ENCODE measurements around the gene IFNA17. TPM values are rescaled to one million over a fixed set of nuclear protein-coding genes. Genes with fewer than 3 reads are reported as not detected.
A peak's percentile ranks its signal among the peaks of the same experiment; 100 is the strongest.

IFNA17 gene
- not detected for total RNA-seq
- not detected for polyA plus RNA-seq
- long read RNA-seq, donor 1 = 0 reads
- long read RNA-seq, donor 2 = 0 reads
- long read RNA-seq, donor 3 = 0 reads
- long read RNA-seq, donor 4 = 0 reads

DNA sequence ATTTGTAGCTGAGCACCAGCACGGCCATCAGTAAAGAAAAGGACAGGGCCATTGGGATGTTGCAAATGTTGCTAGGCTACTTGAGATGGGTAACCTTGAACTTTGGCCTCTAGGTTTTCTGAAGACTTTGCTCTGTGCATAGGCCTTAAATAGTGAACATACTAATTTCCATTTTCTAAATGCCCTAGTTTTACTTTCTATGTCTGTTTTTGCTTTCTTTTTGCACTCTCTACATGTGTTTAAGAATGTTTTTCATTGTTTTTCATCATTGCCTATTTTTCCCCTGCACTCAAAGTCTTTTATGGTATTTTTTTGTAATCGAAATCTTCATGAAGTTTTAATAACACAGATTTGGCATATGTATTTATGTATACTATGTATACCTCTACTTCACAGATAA is at the start of gene IFNA17:
Gene IFNA17, minus strand, starts transcription at position 101 of the 400 bp plus-strand sequence. Its CDS starts 49 bp downstream, at position 52.
- ATAC-seq = no peak
- H3K4me3 ChIP-seq (ENCODE audit: low read length) = no peak within 1 kb of the TSS
- 80% methylated on average over 2 of the region's 2 CpGs for WGBS
- no peaks in the 10 kb centered on the region for H3K27me3 ChIP-seq (ENCODE audit: control insufficient read depth, insufficient read depth)
- H3K4me1 ChIP-seq (ENCODE audit: control insufficient read depth, insufficient read depth, low read length) = no peaks in the 10 kb centered on the region
- H3K27ac ChIP-seq (ENCODE audit: low read length) = no peak within 1 kb of the TSS
- no peak for DNase-seq
- no peaks in the 10 kb centered on the region for H3K9me3 ChIP-seq (ENCODE audit: control insufficient read depth, low read length)
- intact Hi-C loops (cut with DNase I) = no loop called here

DNA sequence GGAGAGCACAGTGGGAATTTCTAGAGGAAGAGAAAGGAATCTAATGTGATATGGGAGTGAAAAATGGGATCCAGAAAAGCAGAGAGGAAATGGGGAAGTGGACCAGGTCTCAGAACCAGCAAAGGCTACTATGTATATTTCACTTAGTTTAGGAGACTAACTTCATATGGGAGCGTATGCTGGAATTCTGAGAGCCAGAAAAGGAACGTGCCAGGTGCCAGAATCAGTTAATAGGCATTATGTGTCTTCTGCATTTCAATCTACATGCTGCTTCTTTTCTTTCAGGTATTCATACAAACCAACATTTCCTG is 40.3 kb upstream of the IFNA17 start:
- DNase-seq = no peak
- no peak for ATAC-seq
- Histone ChIP-seq H3K9me3 (ENCODE audit: control insufficient read depth, low read length) (no peaks in the 10 kb centered on the region), H3K4me1 (ENCODE audit: control insufficient read depth, insufficient read depth, low read length) (no peaks in the 10 kb centered on the region), H3K27me3 (ENCODE audit: control insufficient read depth, insufficient read depth) (no peaks in the 10 kb centered on the region), H3K4me3 (ENCODE audit: low read length) (no peak overlapping the region), H3K27ac (ENCODE audit: low read length) (no peak overlapping the region)
- intact Hi-C loops (cut with DNase I) = no loop called here
- WGBS = 51% methylated on average over 2 of the region's 2 CpGs

DNA sequence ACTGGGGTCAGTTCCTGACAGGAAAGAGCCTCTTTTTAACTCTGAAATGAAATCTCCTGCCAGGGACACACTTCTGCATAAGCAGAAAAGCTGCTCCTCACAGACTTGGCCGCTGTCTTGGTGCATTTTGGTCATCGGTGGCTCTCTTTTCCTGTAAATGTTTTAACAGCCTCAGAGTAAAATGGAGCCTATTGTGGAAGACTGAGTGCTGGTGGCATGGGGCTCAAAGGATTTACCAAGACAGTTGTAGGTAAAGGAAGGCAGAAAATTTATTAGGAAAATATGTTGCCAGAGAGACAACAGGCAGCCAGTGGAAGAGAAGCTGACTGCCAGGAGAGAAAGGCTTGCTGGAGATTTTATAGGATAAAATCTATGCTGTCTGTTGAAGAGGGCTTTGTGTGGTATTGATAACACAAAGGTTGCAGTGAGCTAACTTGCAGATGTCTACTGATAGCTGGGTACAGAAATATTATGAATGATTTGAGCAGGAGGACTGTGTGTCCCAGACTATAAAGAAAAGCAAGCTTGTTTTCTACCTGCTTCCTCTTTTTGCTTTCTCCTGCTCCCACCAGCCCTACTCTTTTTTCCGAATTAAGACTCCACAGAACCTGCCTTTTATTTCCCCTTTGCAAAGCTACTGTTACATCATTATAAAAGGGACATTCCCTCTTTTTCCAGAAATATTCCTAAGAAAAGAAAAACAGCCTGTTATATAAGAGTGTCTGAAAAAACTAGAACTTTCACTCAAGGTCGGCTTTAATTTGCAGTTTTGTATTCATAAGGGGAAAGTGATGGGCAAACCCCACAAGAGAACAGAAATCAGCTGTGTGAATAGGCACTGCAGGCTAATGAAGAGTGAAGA is 39.7 kb upstream of the IFNA17 start:
- Histone ChIP-seq H3K4me1 (ENCODE audit: control insufficient read depth, insufficient read depth, low read length) (no peaks in the 10 kb centered on the region), H3K4me3 (ENCODE audit: low read length) (no peak overlapping the region), H3K27ac (ENCODE audit: low read length) (no peak overlapping the region), H3K9me3 (ENCODE audit: control insufficient read depth, low read length) (no peaks in the 10 kb centered on the region), H3K27me3 (ENCODE audit: control insufficient read depth, insufficient read depth) (no peaks in the 10 kb centered on the region)
- ATAC-seq (no peak), DNase-seq (no peak)
- WGBS = 47% methylated on average over 4 of the region's 4 CpGs
- intact Hi-C loops (cut with DNase I) = no loop called here

DNA sequence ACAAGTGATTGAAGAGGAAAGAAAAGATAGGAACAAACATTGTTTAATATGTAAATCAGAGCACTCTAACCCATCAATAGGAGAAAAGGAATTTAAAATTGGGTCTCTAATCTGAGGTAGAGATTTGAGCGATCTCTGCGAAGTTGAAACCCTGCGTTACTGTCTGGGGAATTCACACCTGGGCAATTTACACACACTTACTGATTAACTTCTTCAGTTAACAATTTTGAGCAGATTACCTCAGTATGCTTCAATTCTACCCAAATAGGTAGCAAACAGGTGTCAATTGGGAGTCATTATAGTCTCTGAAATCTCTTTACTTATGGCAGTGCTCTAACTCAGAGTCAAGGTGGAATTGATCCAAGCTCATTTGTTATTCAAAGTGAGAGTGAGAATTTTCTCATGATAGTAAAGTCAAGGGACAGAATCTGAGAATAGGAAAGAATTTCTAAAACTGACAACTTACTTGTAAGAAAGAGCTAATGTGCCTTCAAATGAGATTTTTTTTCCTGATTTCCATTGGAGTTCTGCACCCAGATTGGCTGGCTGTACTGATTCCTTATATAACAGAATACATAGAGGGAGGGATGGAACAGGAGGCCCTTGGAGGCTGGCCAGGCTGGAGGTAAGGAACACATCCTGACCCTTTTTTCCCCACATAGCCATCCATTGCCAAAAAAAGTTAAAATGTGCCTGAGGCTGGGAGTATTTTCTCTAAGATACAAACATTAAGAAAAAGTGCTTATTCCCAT is 38.9 kb upstream of the IFNA17 start:
- no peak for ATAC-seq
- intact Hi-C loops (cut with DNase I) = no loop called here
- 29% methylated on average over 3 of the region's 3 CpGs for WGBS
- Histone ChIP-seq H3K4me1 (ENCODE audit: control insufficient read depth, insufficient read depth, low read length) (no peaks in the 10 kb centered on the region), H3K9me3 (ENCODE audit: control insufficient read depth, low read length) (no peaks in the 10 kb centered on the region), H3K27me3 (ENCODE audit: control insufficient read depth, insufficient read depth) (no peaks in the 10 kb centered on the region), H3K4me3 (ENCODE audit: low read length) (no peak overlapping the region), H3K27ac (ENCODE audit: low read length) (no peak overlapping the region)
- peak in 2 of 3 donors; percentile 11 to 40 for DNase-seq

DNA sequence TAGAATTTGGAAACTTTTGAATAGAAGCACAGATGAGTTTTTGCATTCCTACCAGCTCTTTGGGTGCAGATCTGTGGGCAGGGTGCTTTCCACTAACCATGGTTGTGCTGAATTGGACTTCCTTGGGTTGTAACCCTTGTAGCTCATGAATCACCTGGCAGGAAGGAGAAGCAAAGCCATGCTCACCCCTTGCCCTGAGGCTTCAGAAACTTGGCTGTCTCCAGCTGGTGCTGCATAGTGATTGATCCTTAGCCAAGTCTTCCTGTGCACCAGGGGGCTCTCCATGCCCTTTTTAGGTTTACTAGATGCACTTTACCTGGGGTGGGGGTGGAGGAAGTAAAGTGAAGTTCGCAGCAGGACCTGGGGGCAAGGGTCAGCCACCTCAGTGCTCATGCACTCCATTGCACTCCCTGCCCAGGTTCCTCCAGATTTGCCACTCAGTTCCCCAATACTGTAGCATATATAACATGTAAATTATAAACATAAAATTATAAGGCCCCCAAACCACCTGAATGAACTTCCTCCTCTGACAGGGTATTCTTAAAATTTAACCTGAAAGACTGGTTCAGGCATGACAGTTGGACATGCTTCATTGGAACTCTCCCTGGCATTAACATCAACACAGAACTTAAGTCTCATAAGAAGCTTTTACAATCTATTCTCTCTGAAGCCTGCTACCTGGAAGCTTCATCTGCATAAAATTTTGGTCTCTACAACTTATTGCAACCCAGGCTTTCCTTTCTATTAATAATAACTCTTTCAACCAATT is 37.6 kb upstream of the IFNA17 start:
- no peaks in the 10 kb centered on the region for H3K27me3 ChIP-seq (ENCODE audit: control insufficient read depth, insufficient read depth)
- H3K9me3 ChIP-seq (ENCODE audit: control insufficient read depth, low read length) = no peaks in the 10 kb centered on the region
- no peak for ATAC-seq
- intact Hi-C loops (cut with DNase I) = no loop called here
- WGBS = 33% methylated on average over 1 of the region's 1 CpG
- no peaks in the 10 kb centered on the region for H3K4me1 ChIP-seq (ENCODE audit: control insufficient read depth, insufficient read depth, low read length)
- no peak for DNase-seq
- H3K27ac ChIP-seq (ENCODE audit: low read length) = no peak overlapping the region
- no peak overlapping the region for H3K4me3 ChIP-seq (ENCODE audit: low read length)

DNA sequence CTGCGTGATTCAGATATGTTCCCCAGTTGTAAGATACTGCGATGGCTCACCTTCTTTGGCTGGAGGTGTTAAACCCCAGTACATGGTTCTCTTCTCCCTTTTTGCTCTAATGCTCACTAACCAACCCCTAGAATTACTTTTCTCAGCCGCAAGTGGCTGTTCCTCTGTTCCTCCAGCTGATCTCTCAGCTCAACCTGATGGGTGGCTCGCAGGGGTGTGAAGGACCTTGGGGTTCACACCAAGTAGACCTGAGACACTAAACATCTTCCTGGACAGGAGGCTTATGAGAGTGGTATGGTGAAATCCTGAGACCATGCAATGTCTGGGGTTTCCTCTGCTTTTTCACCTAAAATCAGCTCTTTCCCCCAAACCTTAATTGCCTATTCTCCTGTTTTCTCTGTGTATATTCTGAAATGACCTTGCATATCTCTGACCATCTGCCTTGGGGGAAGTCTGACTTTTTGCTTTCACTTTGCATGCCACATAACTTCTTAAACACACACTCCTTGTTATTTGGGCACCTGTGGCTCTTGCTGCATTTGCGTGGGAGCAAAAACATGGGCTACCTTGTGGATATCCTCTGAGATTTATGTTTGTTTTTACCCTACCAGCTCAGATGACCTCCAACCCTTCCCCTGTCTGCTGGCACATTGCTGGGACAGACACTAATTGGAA is 27.7 kb upstream of the IFNA17 start:
- ATAC-seq = no peak
- no peaks in the 10 kb centered on the region for H3K27me3 ChIP-seq (ENCODE audit: control insufficient read depth, insufficient read depth)
- H3K27ac ChIP-seq (ENCODE audit: low read length) = no peak overlapping the region
- H3K4me1 ChIP-seq (ENCODE audit: control insufficient read depth, insufficient read depth, low read length) = no peaks in the 10 kb centered on the region
- WGBS = 87% methylated on average over 5 of the region's 5 CpGs
- intact Hi-C loops (cut with DNase I) = no loop called here
- DNase-seq = no peak
- H3K4me3 ChIP-seq (ENCODE audit: low read length) = no peak overlapping the region
- no peaks in the 10 kb centered on the region for H3K9me3 ChIP-seq (ENCODE audit: control insufficient read depth, low read length)

DNA sequence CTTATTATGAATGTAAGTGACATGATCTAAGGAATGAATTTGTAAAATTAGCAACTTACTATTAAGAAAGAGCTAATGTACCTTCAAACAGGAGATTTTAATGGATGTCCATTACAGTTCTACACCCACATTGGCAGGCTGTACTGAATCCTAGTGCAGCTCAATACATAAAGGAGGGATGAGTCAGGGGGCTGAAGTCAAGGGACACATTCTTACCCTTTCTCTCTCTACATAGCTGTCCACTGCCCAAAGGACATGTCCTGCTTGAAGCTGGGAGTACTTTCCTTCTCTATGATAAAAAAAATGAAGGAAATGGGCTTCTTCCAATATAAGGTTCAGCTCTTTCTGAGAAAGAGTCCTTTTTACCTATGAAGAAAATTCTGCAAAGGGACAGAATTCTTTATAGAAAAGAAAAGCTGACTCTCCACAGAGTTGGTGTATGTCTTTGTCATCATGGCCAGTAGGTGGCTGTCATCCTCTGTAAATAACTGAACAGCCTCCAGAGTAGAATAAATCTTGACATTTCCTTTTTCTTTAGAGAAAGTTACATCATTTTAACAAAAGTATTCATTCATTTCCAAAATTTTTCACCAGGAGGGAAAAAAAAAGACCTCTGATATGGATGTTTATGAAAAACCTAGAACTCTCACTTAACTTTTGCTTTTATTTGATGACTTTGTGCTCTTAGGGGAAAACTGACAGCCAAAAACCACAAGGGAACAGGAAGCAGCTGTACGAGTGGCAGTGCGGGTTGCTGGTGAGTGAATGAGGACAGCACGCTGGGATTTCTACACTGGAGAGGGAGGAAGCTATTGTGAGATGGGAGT is 24.9 kb upstream of the IFNA17 start:
- peak; percentile 40 to 58 (median 55) for DNase-seq
- Histone ChIP-seq H3K9me3 (ENCODE audit: control insufficient read depth, low read length) (no peaks in the 10 kb centered on the region), H3K27me3 (ENCODE audit: control insufficient read depth, insufficient read depth) (no peaks in the 10 kb centered on the region), H3K27ac (ENCODE audit: low read length) (no peak overlapping the region), H3K4me1 (ENCODE audit: control insufficient read depth, insufficient read depth, low read length) (no peaks in the 10 kb centered on the region), H3K4me3 (ENCODE audit: low read length) (no peak overlapping the region)
- intact Hi-C loops (cut with DNase I) = no loop called here
- WGBS = 0% methylated on average over 3 of the region's 3 CpGs
- ATAC-seq = peak; percentile 80 to 93

DNA sequence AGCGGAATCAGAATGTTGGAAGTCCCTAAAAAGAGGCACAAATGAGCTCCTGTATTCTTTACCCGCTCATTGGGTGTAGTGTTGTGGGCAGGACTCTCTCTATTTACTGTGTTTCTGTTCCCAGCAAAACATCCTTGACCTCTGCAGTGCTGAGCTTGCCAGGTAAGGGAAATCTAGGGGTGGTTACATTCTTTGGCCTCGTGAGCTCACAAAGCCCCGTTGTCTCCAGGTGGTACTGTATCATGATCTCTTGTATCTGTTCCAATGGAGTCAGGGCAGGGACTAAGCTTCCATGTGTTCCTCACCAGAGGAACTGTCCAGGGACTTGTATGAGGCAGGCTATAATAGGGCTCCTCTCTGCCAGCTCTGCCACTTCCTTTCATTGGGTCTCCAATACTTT is 23.6 kb upstream of the IFNA17 start:
- WGBS = 68% methylated on average over 4 of the region's 4 CpGs
- H3K4me3 ChIP-seq (ENCODE audit: low read length) = no peak overlapping the region
- no peak for ATAC-seq
- H3K4me1 ChIP-seq (ENCODE audit: control insufficient read depth, insufficient read depth, low read length) = no peaks in the 10 kb centered on the region
- no peaks in the 10 kb centered on the region for H3K9me3 ChIP-seq (ENCODE audit: control insufficient read depth, low read length)
- H3K27ac ChIP-seq (ENCODE audit: low read length) = no peak overlapping the region
- no peak for DNase-seq
- no peaks in the 10 kb centered on the region for H3K27me3 ChIP-seq (ENCODE audit: control insufficient read depth, insufficient read depth)
- intact Hi-C loops (cut with DNase I) = no loop called here

DNA sequence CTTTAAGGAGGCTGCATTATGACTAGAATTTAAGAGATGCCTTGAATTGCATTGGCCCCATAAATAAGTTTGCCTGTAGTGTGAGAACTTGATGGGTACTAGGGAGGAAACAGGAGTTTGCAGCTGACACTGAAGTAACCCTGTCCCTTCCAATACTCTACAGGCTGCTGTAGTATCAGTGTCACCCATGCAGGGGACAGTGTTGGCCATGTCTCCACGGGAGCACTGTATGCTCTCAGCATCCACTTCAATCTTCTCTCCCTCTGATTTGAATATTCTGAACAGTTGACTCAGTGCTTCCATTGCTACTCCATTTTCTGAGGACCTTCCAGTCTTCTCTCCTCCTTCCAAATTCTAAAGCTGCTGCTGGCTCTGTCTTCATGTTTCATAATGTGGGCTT is 23.2 kb upstream of the IFNA17 start:
- 33% methylated on average over 1 of the region's 1 CpG for WGBS
- DNase-seq (no peak), ATAC-seq (no peak)
- no peaks in the 10 kb centered on the region for H3K9me3 ChIP-seq (ENCODE audit: control insufficient read depth, low read length)
- intact Hi-C loops (cut with DNase I) = no loop called here
- H3K4me3 ChIP-seq (ENCODE audit: low read length) = no peak overlapping the region
- no peak overlapping the region for H3K27ac ChIP-seq (ENCODE audit: low read length)
- no peaks in the 10 kb centered on the region for H3K27me3 ChIP-seq (ENCODE audit: control insufficient read depth, insufficient read depth)
- H3K4me1 ChIP-seq (ENCODE audit: control insufficient read depth, insufficient read depth, low read length) = no peaks in the 10 kb centered on the region

DNA sequence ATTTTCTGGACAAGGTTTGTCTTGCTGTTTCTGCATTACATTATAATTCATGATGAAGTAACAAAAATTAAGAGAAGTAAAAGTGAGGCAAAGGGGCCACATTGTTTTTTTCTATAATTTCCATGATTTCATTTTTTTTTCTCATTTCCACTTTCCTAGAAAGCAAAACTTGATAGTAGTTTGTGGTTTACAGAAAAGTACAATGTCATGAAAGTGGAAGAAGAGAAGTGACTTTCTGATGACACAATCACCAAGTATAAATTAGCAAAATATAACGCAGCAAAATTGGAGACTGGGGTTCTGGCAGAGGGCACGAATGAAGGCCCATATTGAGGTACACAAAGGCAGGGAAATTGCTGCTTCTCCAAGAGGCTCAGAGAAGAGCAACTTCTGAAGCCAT is 16.8 kb upstream of the IFNA17 start:
- Histone ChIP-seq H3K4me3 (ENCODE audit: low read length) (no peak overlapping the region), H3K27me3 (ENCODE audit: control insufficient read depth, insufficient read depth) (no peaks in the 10 kb centered on the region), H3K9me3 (ENCODE audit: control insufficient read depth, low read length) (no peaks in the 10 kb centered on the region), H3K4me1 (ENCODE audit: control insufficient read depth, insufficient read depth, low read length) (no peaks in the 10 kb centered on the region), H3K27ac (ENCODE audit: low read length) (no peak overlapping the region)
- ATAC-seq (no peak), DNase-seq (no peak)
- intact Hi-C loops (cut with DNase I) = loop anchor here in 1 of 4 donors (10.0 kb wide), 1 partner anchor 540 kb away; no protein-coding TSS in a partner anchor
- WGBS = 47% methylated on average over 2 of the region's 2 CpGs

All from right cardiac atrium (tissue), 5 donors.